ENCODE measurements around the gene GSG1.

The GSG1 gene

DNA sequence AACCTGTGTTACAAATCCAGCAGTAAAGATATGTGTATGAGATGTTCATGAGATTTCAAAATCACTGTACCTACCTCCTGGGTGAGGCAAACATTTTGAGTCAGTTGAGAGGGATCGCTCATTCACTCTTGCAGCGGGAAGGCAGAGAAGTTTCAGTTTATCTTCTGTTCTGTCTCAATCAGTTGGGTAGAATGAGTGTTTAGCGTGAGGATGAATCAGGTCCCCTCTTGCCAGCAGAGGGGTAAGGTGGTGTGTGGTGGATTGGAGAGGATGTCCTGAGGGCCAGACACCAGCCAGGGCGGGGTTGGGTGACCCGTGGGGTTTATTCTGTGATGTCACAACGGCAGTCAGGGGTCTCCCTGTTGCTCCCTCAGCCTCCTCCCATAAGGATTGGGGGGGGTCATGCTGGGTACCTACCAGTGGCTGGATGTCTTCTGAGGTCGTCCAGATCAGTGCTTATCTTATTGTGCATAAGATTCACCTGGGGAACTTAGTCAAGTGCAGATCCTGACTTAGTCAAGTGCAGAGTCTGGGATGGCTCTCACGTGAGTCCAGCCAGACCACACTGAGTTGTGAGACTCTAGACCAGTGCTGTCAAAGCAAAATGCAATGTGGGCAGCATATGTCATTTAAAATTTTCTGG, at the start of gene GSG1:
TSS of gene GSG1 (minus strand) at position 277 of the 643 bp plus-strand sequence. CDS start at position 122, 155 bp downstream.
- intact Hi-C loops (cut with DNase I), result no loop called here
- no peak for DNase-seq

DNA sequence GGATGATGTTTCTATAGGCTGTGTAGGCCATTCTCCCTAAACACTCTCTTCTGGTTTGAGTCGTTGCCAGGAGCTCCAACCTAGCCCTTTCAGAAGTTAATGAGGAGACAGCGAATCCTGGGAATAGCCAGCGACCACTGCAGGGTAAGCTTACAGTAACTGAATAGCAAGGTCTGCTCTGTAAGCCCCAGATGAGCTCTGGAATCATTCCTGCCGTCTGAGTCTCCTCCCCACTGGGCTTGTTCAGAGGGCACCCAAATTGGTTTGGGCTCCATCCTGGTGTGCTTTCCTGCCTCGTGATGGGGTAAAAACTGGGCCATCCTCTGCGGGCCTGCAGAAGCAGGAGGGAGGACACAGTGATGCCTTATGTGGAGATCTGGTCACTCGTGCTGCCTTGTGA, 49.7 kb upstream of the GSG1 start:
- no peak for DNase-seq
- intact Hi-C loops (cut with DNase I), result no loop called here

DNA sequence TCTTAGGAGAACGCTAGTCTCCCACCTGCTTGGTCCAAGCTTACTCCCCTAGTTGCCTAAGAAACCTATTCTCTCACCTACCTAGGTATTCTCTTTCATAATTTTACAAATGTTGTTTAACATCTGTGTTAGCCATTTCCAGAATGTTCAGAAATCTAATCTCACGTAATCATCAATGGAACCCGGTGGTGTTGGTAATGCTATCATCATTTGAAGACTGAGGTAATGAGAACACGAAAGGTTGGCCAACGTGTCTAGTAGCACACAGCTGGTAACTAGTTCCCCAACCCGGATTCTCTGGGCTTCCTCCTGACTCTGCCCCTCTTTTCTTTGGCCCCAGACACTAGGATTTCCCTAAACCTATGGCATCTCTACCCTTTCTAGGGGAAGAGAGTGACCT, 49.3 kb upstream of the GSG1 start:
- DNase-seq, result no peak
- intact Hi-C loops (cut with DNase I), result no loop called here

- DNase-seq, result no peak
- intact Hi-C loops (cut with DNase I), result no loop called here
Observed at GRCh38 chr12:13152281-13152680, 48.8 kb upstream of the GSG1 start.

- intact Hi-C loops (cut with DNase I), result no loop called here
Observed at GRCh38 chr12:13149411-13149810, 45.9 kb upstream of the GSG1 start.

GRCh38 chr12:13148485-13148847, 45.0 kb upstream of the GSG1 start:
- DNase-seq, result no peak
- intact Hi-C loops (cut with DNase I), result no loop called here

More at GRCh38 chr12:13149411-13149810, 45.9 kb upstream of the GSG1 start:
- no peak for DNase-seq

DNA sequence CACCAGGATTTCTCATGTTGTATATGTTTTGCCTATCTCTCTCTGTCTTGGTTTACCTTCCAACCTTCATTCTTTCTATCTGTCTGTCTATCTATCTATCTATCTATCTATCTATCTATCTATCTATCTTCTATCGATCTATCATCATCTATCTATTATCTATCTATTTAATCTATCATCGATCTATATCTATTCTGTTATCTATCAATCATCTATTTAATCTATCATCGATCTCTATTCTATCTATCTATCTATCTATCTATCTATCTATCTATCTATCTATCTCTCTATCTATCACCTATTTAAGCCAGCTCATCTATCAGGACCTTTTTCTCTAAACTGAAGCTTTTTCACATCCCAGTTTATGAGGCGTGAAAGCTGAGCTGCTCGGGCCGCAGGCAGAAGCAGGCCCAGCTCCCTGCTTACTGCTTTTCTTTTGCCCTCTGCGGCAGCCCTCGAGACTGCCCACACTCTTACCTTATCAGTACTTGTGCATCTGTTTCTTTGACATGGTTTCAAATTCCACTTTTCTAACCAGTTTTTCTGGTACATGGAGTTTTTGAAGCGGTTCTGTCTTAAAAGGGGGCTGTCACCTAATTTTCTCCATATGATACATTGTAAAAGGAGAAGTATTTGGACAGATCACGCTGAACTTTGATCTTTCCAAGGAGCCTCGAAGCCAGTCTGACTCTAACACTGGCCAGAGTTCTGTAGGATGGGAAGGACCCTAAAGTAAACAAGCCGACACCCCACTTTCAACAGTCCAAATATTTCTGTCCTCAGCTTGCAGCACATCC, 44.4 kb upstream of the GSG1 start:
- intact Hi-C loops (cut with DNase I), result no loop called here
- DNase-seq, result no peak

DNA sequence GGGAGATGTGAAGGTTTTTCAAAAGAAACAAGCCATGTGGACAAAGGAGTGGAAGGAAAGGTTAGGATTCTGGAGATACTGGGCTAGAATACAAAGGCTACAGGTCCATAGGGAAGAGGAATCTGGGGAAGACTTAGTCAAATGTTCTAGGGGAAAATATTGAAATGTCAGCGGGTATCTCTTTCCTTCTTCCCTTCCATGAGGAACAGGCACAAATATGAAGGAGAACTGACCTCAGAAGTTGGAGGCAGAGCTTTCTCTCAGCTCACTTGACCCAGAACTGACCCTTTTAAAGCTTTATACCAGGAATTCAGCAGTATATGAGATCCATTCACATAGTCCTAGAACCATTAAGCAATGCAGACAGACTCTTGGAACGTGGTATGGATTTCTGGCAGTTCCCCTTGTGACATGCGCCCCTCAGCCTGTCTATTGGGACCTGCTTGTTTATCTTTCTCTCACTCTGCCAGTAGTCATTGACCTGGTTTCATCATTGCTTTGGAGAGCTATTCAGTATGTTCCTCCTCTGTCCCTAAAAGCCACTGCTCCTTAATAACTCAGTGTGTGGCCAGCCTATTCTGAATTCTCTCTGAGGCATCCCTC, 43.0 kb upstream of the GSG1 start:
- no peak for DNase-seq
- intact Hi-C loops (cut with DNase I), result no loop called here

- intact Hi-C loops (cut with DNase I), result no loop called here
- no peak for DNase-seq
Observed at GRCh38 chr12:13144266-13144828, 40.9 kb upstream of the GSG1 start.

GRCh38 chr12:13142747-13143146, 39.3 kb upstream of the GSG1 start:
- intact Hi-C loops (cut with DNase I), result no loop called here

DNA sequence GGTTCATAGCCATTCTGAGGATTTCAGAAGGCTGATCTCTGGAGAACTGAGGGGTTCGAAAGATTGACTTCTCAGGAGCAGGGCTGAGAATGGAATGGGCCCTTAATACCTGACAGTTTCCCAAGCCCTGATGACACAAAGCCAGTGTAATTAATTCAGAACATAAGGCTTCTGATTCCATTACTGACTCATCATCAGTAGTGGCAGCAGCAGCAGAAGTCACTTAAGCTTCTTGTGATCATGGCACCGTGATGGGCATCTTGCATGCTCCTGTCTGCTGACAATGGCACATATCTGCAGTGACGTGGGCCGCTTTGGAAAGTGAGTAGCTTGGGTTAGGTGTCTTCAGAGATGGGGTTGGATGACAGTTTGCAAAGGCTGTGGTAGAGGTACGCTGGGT, 38.2 kb upstream of the GSG1 start:
- intact Hi-C loops (cut with DNase I), result no loop called here
- DNase-seq, result no peak

More at GRCh38 chr12:13142747-13143146, 39.3 kb upstream of the GSG1 start:
- no peak for DNase-seq

DNA sequence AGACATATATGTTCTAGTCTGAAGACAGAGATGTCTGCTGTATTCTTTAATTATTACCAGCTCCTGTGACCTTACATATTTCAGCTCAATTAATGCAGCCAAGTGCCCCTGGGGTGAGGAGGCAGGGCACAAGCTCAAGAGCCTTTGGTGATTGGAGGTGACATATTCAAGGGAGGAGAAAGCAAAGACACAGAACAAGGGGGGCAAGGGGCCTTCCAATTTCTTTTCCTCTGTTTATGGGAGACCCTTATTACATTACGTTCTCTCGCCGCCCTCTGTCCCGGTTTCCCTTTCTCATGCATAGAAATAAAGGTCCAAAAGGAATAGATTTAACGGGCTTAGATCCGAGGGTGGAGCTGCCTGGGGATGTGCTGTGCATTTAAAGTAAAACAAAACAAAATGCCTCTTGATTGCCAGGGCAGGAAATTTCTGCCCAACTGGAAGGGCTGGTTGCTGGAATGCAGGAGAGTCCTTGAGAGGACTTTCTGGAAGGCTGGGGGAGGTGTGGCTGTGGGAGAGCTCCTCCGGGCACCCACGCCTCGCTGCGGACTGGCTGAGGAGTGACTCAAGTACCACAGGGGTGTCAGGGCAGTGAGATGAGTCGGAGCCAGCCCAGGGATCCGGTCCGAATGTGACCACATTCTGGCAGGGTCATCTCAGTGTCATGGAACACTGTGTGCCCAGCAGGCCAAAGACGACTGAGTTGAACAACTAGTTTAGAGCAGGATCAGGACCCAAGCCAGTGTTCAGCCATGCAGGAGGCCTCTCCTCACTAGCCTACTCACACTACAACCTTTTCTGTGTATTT, 32.1 kb upstream of the GSG1 start:
- peak in 9 of 10 donors; percentile 4 to 87 (median 45) for DNase-seq
- intact Hi-C loops (cut with DNase I), result no loop called here

DNA sequence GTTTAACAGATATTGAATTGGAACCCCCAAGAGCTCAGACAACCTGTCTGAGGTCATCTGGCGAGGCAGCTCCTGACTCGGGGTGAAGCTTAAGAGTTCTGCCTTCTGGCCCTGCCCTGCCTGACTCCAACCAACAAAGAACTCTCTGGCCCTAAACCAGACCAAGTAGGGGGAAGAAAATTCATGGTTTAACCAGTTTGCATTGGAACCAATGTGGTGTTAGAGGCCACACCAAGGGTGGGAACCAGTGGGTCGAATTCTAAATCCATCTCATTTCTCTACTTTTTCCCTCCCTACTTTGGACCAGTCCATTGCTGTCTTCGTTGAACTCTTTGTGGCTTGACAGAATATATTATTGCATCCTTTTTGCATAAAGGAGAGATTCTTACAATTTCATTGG, 30.4 kb upstream of the GSG1 start:
- DNase-seq, result no peak
- intact Hi-C loops (cut with DNase I), result no loop called here

DNA sequence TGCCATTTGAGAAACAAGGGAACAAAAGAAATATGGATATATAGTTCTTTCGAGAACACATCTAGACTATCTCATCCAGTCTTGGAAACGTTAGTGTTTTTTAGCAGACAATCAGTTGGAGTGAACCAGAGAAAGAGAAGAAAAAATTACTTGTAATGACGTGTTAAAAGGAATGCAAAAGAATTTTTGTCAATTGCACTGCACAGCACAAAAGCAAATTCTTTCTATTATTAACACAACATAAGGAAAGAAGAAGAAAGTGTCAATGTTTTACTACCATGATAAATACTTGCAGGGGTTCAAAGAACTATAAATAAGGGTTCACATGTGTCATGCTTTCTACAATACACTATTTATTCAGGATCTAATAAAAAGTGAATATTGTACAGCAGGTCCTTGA, 27.5 kb upstream of the GSG1 start:
- intact Hi-C loops (cut with DNase I), result no loop called here
- no peak for DNase-seq

DNA sequence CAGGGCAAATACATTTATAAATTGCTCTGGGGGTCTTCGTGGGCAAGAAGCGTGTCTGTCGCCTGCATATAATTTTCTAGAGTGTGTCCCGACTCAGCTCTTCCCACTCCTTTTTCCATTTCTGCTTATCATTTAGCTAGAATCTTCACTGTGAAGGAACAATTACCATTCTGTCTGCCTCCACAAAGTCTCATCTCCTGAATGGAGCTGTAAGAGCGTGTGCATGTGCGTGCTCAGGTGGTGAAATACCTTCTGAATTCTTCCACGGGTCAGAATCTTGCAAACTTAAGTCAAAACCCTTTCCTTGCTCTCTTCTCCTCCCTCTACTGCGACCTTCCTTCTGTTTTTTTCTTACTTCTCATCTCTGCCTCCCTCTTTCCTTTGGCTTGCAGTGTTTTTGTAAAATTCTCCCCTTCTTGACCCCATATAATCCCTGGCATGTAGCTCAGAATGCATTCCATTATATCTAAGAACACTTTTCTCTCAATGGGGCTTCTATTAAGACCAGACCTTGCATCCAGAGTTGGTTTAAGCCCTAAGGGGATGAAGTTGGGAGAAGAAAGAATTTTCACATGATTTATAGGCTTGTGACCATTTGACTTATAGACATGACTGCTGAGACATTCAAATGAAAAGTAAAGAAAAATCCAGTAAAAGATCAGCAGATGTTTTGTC, 25.0 kb upstream of the GSG1 start:
- intact Hi-C loops (cut with DNase I), result no loop called here
- no peak for DNase-seq

DNA sequence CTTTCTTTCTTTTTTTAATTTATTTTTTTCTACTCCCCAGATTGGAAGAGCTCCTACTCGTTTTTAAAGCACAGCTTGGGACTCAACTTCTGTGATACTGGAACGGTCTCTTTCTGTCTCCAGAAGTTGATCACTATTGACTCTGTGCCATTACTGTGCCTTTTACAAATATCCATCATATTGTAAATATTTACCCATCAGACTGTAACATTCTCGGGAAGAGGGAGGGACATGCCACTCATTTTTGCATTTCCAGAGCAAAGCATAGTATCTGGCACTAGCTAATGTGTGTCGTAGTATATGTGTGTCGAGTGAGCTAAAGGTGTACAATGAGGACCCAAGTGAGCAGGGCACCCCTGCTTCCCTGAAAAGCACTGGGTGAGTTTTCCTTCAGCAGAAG, 24.0 kb upstream of the GSG1 start:
- DNase-seq, result no peak
- intact Hi-C loops (cut with DNase I), result no loop called here

DNA sequence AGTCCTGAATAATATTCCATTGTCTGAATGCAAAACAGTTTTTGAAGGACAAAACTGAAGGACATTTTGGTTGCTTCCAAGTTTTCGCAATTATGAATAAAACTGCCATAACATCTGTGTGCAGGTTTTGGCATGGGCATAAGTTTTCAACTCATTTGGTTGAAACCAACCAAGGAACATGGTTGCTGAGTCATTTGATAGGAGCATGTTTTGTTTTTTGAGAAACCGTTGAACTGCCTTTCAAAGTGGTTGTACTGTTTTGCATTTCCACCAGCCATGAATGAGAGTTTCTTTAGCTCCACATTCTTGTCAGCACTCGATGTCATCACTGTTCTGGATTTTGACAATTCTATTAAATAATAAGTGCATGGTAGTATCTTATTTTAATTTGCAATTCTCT, 23.0 kb upstream of the GSG1 start:
- DNase-seq, result no peak
- intact Hi-C loops (cut with DNase I), result no loop called here

GRCh38 chr12:13125996-13126395, 22.5 kb upstream of the GSG1 start:
- DNase-seq, result no peak
- intact Hi-C loops (cut with DNase I), result no loop called here

GRCh38 chr12:13124656-13125505, 21.4 kb upstream of the GSG1 start:
- intact Hi-C loops (cut with DNase I), result no loop called here
- no peak for DNase-seq

Data from posterior cingulate gyrus (tissue), 11 donors.